ENCODE measurements around the gene POLR3F.
"Not testable (repeated sequence)": the region's sequence is repeated elsewhere in the genome, so short reads cannot be mapped to it uniquely, and the experiment has no call there.

Gene POLR3F

DNA sequence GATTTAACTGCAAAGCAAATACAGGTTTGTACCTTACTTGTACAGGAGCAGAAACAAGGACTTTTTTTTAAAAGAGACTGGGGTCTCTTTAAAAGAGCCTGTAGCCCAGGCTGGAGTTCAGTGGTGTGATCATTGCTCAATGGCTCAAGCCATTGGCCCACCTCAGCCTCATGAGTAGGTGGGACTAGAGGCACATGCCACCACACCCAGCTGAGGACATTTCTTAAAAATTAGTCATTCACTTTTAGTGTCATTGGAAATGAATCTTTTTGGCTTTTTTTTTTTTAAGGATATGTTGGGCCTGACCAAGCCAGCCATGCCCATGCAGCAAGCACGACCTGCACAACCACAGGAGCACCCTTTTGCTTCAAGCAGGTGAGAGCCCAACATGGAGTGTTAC is 57.5 kb downstream of the POLR3F start:
- H3K27me3 ChIP-seq (ENCODE audit: insufficient read depth, poor library complexity, severe bottlenecking), result no peaks in the 10 kb centered on the region
- DNase-seq (ENCODE audit: low read depth in 1 of 2, low spot score in 1 of 2), result no peak
- H3K27ac ChIP-seq (replicated peaks), result no peak overlapping the region
- no peak overlapping the region for H3K4me3 ChIP-seq (replicated peaks; ENCODE audit: insufficient read depth, low read length)
- TF ChIP-seq SPI1 (IDR thresholded peaks at IDR 0.05; ENCODE audit: borderline replicate concordance, low read depth) (no peak), GABPA (IDR thresholded peaks at IDR 0.05; ENCODE audit: low read depth) (no peak), POLR2AphosphoS5 (IDR thresholded peaks at IDR 0.05; ENCODE audit: low read depth) (no peak)
- TF ChIP-seq, protein P1, sequence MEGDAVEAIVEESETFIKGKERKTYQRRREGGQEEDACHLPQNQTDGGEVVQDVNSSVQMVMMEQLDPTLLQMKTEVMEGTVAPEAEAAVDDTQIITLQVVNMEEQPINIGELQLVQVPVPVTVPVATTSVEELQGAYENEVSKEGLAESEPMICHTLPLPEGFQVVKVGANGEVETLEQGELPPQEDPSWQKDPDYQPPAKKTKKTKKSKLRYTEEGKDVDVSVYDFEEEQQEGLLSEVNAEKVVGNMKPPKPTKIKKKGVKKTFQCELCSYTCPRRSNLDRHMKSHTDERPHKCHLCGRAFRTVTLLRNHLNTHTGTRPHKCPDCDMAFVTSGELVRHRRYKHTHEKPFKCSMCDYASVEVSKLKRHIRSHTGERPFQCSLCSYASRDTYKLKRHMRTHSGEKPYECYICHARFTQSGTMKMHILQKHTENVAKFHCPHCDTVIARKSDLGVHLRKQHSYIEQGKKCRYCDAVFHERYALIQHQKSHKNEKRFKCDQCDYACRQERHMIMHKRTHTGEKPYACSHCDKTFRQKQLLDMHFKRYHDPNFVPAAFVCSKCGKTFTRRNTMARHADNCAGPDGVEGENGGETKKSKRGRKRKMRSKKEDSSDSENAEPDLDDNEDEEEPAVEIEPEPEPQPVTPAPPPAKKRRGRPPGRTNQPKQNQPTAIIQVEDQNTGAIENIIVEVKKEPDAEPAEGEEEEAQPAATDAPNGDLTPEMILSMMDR (IDR thresholded peaks at IDR 0.05; ENCODE audit: insufficient read depth, low read length), result no peak
- TF ChIP-seq, protein P2, sequence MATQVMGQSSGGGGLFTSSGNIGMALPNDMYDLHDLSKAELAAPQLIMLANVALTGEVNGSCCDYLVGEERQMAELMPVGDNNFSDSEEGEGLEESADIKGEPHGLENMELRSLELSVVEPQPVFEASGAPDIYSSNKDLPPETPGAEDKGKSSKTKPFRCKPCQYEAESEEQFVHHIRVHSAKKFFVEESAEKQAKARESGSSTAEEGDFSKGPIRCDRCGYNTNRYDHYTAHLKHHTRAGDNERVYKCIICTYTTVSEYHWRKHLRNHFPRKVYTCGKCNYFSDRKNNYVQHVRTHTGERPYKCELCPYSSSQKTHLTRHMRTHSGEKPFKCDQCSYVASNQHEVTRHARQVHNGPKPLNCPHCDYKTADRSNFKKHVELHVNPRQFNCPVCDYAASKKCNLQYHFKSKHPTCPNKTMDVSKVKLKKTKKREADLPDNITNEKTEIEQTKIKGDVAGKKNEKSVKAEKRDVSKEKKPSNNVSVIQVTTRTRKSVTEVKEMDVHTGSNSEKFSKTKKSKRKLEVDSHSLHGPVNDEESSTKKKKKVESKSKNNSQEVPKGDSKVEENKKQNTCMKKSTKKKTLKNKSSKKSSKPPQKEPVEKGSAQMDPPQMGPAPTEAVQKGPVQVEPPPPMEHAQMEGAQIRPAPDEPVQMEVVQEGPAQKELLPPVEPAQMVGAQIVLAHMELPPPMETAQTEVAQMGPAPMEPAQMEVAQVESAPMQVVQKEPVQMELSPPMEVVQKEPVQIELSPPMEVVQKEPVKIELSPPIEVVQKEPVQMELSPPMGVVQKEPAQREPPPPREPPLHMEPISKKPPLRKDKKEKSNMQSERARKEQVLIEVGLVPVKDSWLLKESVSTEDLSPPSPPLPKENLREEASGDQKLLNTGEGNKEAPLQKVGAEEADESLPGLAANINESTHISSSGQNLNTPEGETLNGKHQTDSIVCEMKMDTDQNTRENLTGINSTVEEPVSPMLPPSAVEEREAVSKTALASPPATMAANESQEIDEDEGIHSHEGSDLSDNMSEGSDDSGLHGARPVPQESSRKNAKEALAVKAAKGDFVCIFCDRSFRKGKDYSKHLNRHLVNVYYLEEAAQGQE (IDR thresholded peaks at IDR 0.05; ENCODE audit: insufficient replicate concordance, low read depth), result no peak

DNA sequence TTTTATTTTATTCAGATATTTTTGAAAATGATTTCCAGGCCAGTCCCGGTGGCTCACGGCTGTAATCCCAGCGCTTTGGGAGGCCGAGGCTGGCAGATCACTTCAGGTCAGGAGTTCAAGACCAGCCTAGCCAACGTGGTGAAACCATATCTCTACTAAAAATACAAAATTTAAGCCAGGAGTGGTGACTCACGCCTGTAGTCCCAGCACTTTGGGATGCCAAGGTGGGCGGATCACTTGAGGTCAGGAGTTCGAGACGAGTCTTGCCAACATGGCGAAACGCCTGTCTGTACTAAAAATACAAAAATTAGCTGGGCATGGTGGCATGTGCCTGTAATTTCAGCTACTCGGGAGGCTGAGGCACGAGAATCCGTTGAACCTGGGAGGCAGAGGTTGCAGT is 59.6 kb downstream of the POLR3F start:
- not testable (repeated sequence) for H3K27ac ChIP-seq (replicated peaks)

DNA sequence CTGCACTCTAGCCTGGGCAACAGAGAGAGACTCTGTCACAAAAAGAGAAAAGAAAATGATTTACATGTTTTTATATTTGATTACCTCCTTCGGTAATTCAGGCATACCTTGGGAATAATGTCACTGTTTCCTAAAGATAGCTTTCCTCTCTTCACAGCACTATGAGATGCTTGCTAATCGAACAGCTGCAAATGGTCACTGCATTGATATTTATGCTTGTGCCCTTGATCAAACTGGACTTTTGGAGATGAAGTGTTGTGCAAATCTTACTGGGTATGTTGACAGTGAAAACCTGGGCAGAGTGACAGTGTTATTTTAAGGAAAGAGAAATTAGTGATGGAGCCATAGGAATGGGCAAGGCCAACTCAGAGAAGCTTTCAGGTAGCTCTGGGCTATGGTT is 60.1 kb downstream of the POLR3F start:
- Histone ChIP-seq H3K4me3 (replicated peaks; ENCODE audit: insufficient read depth, low read length) (no peak overlapping the region), H3K27ac (replicated peaks) (no peak overlapping the region), H3K27me3 (ENCODE audit: insufficient read depth, poor library complexity, severe bottlenecking) (no peaks in the 10 kb centered on the region)
- TF ChIP-seq POLR2AphosphoS5 (IDR thresholded peaks at IDR 0.05; ENCODE audit: low read depth), result no peak
- TF ChIP-seq, protein P2 (IDR thresholded peaks at IDR 0.05; ENCODE audit: insufficient replicate concordance, low read depth), result no peak
- no peak for TF ChIP-seq GABPA (IDR thresholded peaks at IDR 0.05; ENCODE audit: low read depth)
- TF ChIP-seq, protein P1 (IDR thresholded peaks at IDR 0.05; ENCODE audit: insufficient read depth, low read length), result no peak
- TF ChIP-seq SPI1 (IDR thresholded peaks at IDR 0.05; ENCODE audit: borderline replicate concordance, low read depth), result no peak
- DNase-seq (ENCODE audit: low read depth in 1 of 2, low spot score in 1 of 2), result no peak

More for the DNA sequence above, 59.6 kb downstream of the POLR3F start:
- not testable (repeated sequence) for H3K4me3 ChIP-seq (replicated peaks; ENCODE audit: insufficient read depth, low read length); DNase-seq (ENCODE audit: low read depth in 1 of 2, low spot score in 1 of 2); H3K27me3 ChIP-seq (ENCODE audit: insufficient read depth, poor library complexity, severe bottlenecking)

DNA sequence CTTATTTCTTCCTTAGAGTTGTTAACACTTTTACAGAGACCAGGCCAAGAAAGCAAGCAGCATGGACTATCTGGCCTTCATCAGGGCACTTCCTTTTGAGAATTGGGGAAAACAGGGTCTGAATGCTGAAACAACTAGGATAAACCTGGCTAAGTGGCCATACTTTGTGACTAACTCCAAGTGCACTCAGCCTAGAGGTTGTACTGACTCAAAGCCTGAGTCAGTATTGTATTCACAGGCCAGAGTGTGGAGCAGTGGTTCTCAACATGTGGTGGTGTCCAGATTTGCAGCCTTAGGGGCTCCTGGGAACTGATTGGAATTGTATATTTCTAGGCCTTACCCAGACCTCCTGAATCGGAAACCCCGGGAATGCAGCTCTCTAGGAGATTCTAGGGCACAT is 60.6 kb downstream of the POLR3F start:
- no peak overlapping the region for H3K27ac ChIP-seq (replicated peaks)
- no peak for TF ChIP-seq GABPA (IDR thresholded peaks at IDR 0.05; ENCODE audit: low read depth)
- TF ChIP-seq, protein P1 (IDR thresholded peaks at IDR 0.05; ENCODE audit: insufficient read depth, low read length), result no peak
- TF ChIP-seq POLR2AphosphoS5 (IDR thresholded peaks at IDR 0.05; ENCODE audit: low read depth), result no peak
- TF ChIP-seq, protein P2 (IDR thresholded peaks at IDR 0.05; ENCODE audit: insufficient replicate concordance, low read depth), result no peak
- no peak for TF ChIP-seq SPI1 (IDR thresholded peaks at IDR 0.05; ENCODE audit: borderline replicate concordance, low read depth)
- H3K27me3 ChIP-seq (ENCODE audit: insufficient read depth, poor library complexity, severe bottlenecking), result no peaks in the 10 kb centered on the region
- H3K4me3 ChIP-seq (replicated peaks; ENCODE audit: insufficient read depth, low read length), result no peak overlapping the region
- DNase-seq (ENCODE audit: low read depth in 1 of 2, low spot score in 1 of 2), result no peak
